ENCODE measurements around the gene UBR4. TPM values are rescaled to one million over a fixed set of nuclear protein-coding genes. Genes with fewer than 3 reads are reported as not detected.
A peak's percentile ranks its signal among the peaks of the same experiment; 100 is the strongest.

UBR4 gene
- total RNA-seq, 2 experiments from 2014 or later, result 116 to 125 TPM

DNA sequence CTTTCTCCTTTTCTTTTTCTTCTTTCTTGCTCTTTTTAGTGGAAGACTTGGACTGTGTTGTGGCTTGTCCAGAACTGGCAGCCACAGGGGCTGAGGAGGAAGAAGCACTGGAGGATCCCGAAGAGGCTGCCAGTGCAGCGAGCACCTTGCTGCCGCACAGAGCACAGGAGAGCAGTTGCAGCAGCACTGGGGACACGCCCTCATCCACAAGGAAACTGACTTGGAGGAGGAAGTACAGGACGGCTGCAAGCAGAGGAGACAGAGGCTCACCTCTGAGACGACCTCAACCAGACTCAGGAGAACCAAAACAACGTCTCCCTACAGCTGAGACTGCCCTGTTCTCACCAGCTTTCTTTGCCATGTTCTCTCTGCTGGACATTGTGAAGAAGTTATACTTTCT is 88.9 kb downstream of the UBR4 start:
- H3K4me3 Mint-ChIP-seq, result no peak overlapping the region
- H3K9me3 Mint-ChIP-seq, result no peaks in the 10 kb centered on the region
- Histone ChIP-seq H3K4me1 (ENCODE audit: insufficient read depth, low read length) (peaks cover 20% of the 10 kb centered on the region), H3K9me3 (ENCODE audit: control insufficient read depth in 1 of 2, insufficient read depth in 1 of 2, low read length in 2 of 2) (no peaks in the 10 kb centered on the region), H3K27me3 (ENCODE audit: control insufficient read depth in 1 of 2, insufficient read depth in 2 of 2, low read length in 2 of 2) (no peaks in the 10 kb centered on the region), H3K27ac (ENCODE audit: low read depth in 1 of 2, low read length in 2 of 2) (no peak overlapping the region), H3K36me3 (ENCODE audit: insufficient read depth, low read length) (peaks cover 96% of the 10 kb centered on the region), H3K4me3 (ENCODE audit: low read length) (no peak overlapping the region)
- POLR2A ChIA-PET, result no interaction called here
- ATAC-seq (ENCODE audit: poor library complexity) (no peak), DNase-seq (no peak)
- intact Hi-C loops (cut with DNase I, micrococcal nuclease), result no loop called here
- peak overlapping the region; percentile 22 for H3K27ac Mint-ChIP-seq
- peaks cover 97% of the 10 kb centered on the region for H3K36me3 Mint-ChIP-seq (ENCODE audit: low read depth)
- TF ChIP-seq, protein P1, sequence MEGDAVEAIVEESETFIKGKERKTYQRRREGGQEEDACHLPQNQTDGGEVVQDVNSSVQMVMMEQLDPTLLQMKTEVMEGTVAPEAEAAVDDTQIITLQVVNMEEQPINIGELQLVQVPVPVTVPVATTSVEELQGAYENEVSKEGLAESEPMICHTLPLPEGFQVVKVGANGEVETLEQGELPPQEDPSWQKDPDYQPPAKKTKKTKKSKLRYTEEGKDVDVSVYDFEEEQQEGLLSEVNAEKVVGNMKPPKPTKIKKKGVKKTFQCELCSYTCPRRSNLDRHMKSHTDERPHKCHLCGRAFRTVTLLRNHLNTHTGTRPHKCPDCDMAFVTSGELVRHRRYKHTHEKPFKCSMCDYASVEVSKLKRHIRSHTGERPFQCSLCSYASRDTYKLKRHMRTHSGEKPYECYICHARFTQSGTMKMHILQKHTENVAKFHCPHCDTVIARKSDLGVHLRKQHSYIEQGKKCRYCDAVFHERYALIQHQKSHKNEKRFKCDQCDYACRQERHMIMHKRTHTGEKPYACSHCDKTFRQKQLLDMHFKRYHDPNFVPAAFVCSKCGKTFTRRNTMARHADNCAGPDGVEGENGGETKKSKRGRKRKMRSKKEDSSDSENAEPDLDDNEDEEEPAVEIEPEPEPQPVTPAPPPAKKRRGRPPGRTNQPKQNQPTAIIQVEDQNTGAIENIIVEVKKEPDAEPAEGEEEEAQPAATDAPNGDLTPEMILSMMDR (IDR thresholded peaks at IDR 0.05), result no peak
- peaks cover 26% of the 10 kb centered on the region for H3K4me1 Mint-ChIP-seq (ENCODE audit: low read depth)
- CTCF ChIA-PET, result no interaction called here
- H3K27me3 Mint-ChIP-seq, result no peaks in the 10 kb centered on the region

DNA sequence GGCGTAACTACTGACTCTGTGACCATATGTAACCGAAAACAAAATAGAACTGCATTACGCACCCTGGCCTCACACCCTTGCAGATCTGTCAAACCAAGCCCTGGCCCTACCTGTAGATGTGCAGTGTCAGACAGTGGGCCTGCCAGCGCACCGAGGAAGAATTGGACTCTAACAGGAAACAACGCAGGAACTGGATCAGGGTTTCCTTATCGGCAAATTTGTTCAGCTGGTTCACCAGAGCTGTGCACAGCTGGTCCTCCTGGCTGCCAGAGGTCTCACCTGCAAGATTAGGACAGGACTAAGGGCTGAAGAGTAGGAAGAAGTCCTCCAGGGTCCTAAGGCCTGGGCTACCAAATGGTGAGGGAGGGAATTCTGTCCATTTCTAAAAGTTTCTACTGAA is 90.0 kb downstream of the UBR4 start:
- intact Hi-C loops (cut with DNase I, micrococcal nuclease), result no loop called here
- no peak for ATAC-seq (ENCODE audit: poor library complexity)
- no peak overlapping the region for H3K27ac Mint-ChIP-seq

DNA sequence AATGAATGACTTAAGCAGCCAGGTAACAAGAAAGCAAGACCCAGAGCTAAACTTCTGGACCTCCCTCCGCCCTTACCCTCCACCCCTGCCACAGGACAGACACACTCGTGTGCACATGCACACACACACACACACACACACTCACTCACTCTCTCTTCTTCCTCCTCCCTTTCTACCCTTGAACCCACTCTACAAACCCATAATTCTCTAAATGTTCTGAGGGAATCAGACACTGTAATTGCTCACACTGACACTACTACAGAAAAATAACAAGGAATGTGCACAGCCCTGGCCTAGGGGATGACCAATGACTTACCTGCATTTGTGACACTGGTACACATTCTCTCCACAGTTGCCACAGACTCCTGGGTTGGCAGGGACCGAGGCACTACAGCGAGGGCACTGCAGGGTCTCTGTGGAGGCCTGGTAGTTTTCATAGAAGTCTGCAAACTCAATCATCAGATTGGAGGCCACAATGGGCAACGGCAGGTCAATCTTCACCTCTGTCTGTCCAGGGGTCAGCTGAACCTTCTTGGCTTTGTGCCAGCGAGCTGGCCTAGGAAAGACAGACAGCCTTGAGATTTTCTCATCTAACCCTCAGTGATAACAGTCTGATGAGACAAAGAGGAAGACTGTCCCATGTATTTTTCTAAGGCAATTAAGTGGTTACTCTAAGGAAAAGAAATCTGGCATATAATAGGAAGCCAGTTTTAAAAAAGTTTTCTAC is 94.8 kb downstream of the UBR4 start:
- Mint-ChIP-seq H3K4me3 (no peak overlapping the region), H3K27me3 (no peaks in the 10 kb centered on the region), H3K27ac (no peak overlapping the region), H3K9me3 (no peaks in the 10 kb centered on the region), H3K36me3 (ENCODE audit: low read depth) (peaks cover 97% of the 10 kb centered on the region), H3K4me1 (ENCODE audit: low read depth) (no peaks in the 10 kb centered on the region)
- H3K36me3 ChIP-seq (ENCODE audit: insufficient read depth, low read length), result peaks cover 98% of the 10 kb centered on the region
- no peaks in the 10 kb centered on the region for H3K27me3 ChIP-seq (ENCODE audit: control insufficient read depth in 1 of 2, insufficient read depth in 2 of 2, low read length in 2 of 2)
- ChIA-PET POLR2A (no interaction called here), CTCF (no interaction called here)
- TF ChIP-seq, protein P1 (IDR thresholded peaks at IDR 0.05), result no peak
- H3K4me3 ChIP-seq (ENCODE audit: low read length), result no peak overlapping the region
- H3K27ac ChIP-seq (ENCODE audit: low read depth in 1 of 2, low read length in 2 of 2), result no peak overlapping the region
- no peaks in the 10 kb centered on the region for H3K4me1 ChIP-seq (ENCODE audit: insufficient read depth, low read length)
- DNase-seq, result no peak
- ATAC-seq (ENCODE audit: poor library complexity), result no peak
- no peaks in the 10 kb centered on the region for H3K9me3 ChIP-seq (ENCODE audit: control insufficient read depth in 1 of 2, insufficient read depth in 1 of 2, low read length in 2 of 2)
- intact Hi-C loops (cut with DNase I, micrococcal nuclease), result no loop called here

More for the DNA sequence above, 90.0 kb downstream of the UBR4 start:
- ChIA-PET CTCF (no interaction called here), POLR2A (no interaction called here)
- no peak for DNase-seq
- Mint-ChIP-seq H3K4me1 (ENCODE audit: low read depth) (peaks cover 19% of the 10 kb centered on the region), H3K36me3 (ENCODE audit: low read depth) (peaks cover 97% of the 10 kb centered on the region), H3K9me3 (no peaks in the 10 kb centered on the region), H3K27me3 (no peaks in the 10 kb centered on the region), H3K4me3 (no peak overlapping the region)
- H3K27me3 ChIP-seq (ENCODE audit: control insufficient read depth in 1 of 2, insufficient read depth in 2 of 2, low read length in 2 of 2), result no peaks in the 10 kb centered on the region
- peaks cover 96% of the 10 kb centered on the region for H3K36me3 ChIP-seq (ENCODE audit: insufficient read depth, low read length)
- H3K27ac ChIP-seq (ENCODE audit: low read depth in 1 of 2, low read length in 2 of 2), result no peak overlapping the region
- TF ChIP-seq, protein P1 (IDR thresholded peaks at IDR 0.05), result no peak
- H3K4me1 ChIP-seq (ENCODE audit: insufficient read depth, low read length), result peaks cover 20% of the 10 kb centered on the region
- H3K4me3 ChIP-seq (ENCODE audit: low read length), result no peak overlapping the region
- H3K9me3 ChIP-seq (ENCODE audit: control insufficient read depth in 1 of 2, insufficient read depth in 1 of 2, low read length in 2 of 2), result no peaks in the 10 kb centered on the region

Measured in CD4-positive, alpha-beta T cell (primary cell).